Adrenal gland (tissue), 5 donors: ENCODE measurements around the gene RTN3.

Experiments
- CTCF ChIP-seq, 6 experiments: fragments of 450-650 bp in 4 of 6; fragments of 200-600 bp in 2 of 6; sonication (generic) in 1 of 6; IDR thresholded peaks; 1 replicate in 5 of 6; 2 replicates in 1 of 6; pipeline versions ENCODE4 v1.5.1 to v1.8.0; 2016 to 2021; ENCODE audit warnings: antibody characterized with exemption in 6 of 6, mild to moderate bottlenecking in 2 of 6, moderate library complexity in 1 of 6
- POLR2A ChIP-seq, 2 donors: fragments of 450-650 bp; IDR thresholded peaks; one replicate each; pipeline ENCODE4 v1.6.1; 2017; ENCODE audit warnings: antibody characterized with exemption in 2 of 2, mild to moderate bottlenecking in 2 of 2, moderate library complexity in 1 of 2
- donor health status: DM: no; HTN: no; CAD: no.

GRCh38 chr11:63737718-63738117 lies 56.4 kb downstream of the RTN3 start:
- TF ChIP-seq CTCF (IDR thresholded peaks at IDR 0.05), result no peak
- TF ChIP-seq POLR2A (IDR thresholded peaks at IDR 0.05), result no peak
